NCI-H226 (cell line): Measurements from ENCODE around the gene GSAP.
A peak's percentile ranks its signal among the peaks of the same experiment; 100 is the strongest.

Experiments
- DNase-seq: peaks from one replicate; pipeline ENCODE4 v3.0.0-alpha.2; 2015

The GSAP gene

DNA sequence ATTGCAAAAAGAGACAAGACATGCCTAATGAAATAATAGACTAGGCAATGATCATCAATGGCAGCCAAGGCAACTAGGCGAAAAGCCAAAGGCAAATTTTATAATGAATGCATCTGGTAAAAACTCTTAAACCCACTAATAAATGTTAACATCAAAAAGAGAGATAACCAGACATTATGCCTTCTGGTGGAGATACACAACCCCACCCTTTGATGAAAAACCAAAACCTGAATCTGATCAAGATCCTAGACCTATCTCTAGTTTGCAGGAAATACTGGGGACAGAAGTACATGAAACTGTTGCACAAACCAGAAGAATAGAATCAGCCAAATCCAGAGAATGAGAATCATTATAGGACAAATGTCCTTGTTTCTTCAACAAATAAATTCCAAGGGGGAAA lies 22.0 kb upstream of the GSAP start:
- no peak for DNase-seq

GRCh38 chr7:77434570-77435275 lies 18.6 kb upstream of the GSAP start:
- DNase-seq, result no peak

GRCh38 chr7:77433901-77434300 lies 17.8 kb upstream of the GSAP start:
- DNase-seq, result no peak

DNA sequence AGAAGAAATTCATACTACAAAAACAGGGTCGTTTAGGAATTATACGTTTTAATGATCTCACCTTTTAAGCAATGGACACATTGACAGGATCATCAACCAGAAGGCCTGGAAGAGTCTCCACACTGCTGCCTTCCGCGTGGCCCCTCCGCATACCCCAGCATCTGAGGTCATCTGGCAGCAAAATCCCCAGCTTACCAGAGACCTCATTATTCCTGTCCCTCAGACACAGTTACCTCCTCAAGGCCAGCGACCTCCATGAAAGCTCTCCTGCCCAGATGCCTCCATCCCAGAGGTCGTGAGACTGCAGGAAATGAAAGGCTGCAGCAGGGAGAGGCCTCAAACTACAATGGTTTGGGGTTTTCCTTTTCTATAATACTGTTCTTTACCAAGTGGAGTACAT lies 14.8 kb upstream of the GSAP start:
- no peak for DNase-seq

DNA sequence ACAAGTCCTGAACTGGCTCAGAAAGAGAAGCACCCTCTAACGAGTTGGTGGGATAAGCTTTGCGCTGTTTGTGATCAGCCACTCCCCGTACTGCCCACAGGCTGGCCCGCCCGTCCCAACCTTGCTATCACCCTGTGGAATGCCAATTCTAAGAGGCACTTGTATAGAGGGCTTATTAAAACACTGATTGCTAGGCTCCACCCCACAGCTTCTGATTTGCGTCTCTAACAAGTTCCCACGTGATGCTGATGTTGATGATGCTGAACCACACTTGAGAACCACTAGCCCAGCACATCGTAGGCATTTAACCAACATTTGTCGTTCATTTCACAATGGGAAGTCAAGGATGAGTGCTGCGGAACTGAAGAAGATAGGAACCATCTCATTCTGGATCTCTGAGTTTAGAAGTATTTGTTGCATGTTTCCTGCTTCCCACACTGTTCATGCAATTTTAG lies 12.7 kb upstream of the GSAP start:
- DNase-seq, result no peak

GRCh38 chr7:77427996-77428603 lies 12.0 kb upstream of the GSAP start:
- DNase-seq, result peak; percentile 30

- peak; percentile 27 for DNase-seq
These were observed 10.4 kb upstream of the GSAP start for GRCh38 chr7:77426521-77427051.

GRCh38 chr7:77426052-77426404 lies 9.9 kb upstream of the GSAP start:
- no peak for DNase-seq

DNA sequence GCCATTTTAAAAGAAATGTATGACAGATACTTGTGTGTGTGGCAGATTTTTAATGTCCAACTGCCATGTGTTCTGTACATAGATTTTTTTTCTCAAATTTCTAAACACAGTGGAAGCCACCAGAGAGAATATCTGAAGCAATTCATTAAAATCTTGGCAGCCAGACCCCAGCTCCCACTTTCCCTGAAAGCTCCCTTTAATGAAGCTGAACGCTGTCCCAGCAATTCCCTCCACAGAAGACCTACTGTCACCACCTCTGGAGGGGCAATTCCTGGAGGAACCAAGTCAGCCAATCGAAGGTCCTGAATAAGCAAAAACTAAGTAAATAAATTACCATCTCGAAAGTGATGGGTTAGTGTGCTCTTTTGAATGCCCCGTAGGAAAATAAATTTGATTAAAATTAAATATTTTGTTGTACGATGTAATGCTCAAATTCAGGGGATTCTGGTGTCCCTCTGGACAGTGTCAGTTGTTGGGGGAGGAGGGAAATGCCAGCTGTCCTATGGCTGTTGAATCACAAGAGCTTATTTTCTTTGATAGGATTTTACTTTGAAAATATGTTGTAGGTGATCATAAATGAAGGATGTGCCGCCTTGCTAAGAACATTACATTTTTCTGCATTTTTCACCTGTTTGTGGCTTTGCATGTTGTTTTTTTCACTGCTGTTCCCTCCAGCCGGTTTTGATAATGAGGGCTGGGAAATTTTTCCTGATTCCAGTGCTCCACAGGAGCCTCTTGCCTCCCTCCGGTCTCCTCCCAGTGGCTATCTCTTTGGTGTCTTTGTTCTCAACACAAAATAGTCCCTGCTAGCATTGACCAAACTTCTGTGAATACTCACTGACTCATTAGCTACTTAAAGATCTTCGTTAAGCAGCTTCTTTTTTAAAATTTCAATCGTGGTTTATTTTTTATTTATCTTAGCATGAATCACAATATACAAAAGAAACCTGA lies 9.2 kb upstream of the GSAP start:
- no peak for DNase-seq

- no peak for DNase-seq
These were observed 6.4 kb upstream of the GSAP start for GRCh38 chr7:77422500-77422899.

- no peak for DNase-seq
These were observed 5.0 kb upstream of the GSAP start for GRCh38 chr7:77420986-77421672.

- DNase-seq, result no peak
These were observed 4.3 kb upstream of the GSAP start for GRCh38 chr7:77420438-77420837.

- no peak for DNase-seq
These were observed 3.0 kb upstream of the GSAP start for GRCh38 chr7:77419102-77419501.

- no peak for DNase-seq
These were observed 1.7 kb upstream of the GSAP start for GRCh38 chr7:77417801-77418200.

DNA sequence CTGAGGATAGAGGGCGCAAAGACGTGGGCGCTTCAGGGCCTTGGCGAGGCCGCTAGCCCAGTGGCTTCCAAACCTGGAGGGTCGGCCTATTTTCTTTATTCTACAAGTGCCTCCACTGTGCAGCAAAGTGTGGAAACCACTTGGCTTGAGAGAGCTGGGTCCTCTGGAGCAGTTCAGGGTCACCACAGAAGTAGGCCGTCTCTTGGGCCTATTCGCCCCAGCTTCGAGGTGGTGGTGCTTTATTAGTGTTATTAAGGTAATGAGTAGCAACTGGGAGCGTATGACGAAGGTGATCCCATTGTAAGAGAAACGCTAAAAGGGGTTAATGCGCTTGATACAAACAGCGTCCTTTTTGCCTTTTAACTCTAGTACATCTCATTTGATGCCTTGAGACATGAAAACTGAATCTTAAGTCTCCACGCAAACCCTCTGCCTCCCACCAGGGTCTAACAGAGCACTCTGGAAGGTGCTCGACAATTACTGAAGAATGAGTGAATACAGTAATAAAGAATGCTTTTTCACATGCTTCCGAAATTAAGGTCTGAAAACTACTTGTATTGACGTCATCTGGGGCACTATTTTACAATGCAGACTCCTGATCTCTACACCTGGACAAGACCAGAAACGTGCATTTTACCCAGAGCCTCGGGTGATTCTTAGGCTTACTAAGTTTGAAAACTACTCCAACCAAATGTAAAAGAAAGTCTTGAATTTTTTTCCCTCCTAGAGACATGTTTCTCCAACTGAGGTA lies 647 bp upstream of the GSAP start:
- no peak for DNase-seq

DNA sequence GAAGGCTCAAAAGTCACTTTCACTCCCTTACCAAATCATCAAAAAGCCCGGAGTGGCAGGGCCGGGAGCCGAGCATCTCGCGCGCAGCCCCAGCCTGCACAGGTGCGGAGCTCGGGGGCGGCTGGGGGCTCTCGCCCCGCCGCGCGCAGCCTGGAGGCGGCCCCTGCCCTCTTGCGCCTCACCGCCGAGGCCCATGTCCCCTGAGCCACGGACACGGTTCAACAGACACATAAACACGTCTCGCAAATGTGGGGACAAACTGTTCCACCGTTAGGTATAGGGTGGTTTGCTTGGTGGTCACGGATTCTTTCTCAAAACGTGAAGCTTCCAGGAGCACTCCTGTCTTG lies 700 bp downstream of the GSAP start:
- no peak for DNase-seq

DNA sequence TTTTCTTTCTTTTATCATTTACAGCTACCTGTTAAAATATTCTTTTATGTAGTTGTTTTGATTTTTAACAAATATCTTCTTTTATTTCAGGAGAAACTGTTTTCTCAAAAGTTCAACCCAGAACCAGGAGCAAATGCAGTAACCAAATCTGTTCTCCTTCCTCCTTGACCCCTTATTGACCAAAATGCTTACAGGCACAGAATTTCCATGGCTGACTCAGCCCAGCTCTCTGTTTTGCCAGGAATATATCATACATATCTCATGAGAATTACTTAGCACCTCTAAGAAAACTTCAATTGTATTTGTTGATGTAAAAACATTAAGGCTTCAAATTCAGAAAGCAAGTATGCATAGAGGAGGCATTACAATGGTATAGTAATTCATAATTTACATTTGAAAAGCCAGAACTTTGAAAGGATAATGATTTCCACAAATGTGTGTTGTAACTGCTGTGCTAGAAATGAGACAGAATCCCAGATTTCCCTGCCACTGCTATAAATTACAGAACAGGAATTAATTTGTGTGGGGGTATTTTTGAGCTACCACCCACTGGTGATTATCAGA lies 2.2 kb downstream of the GSAP start:
- DNase-seq, result peak; percentile 42

DNA sequence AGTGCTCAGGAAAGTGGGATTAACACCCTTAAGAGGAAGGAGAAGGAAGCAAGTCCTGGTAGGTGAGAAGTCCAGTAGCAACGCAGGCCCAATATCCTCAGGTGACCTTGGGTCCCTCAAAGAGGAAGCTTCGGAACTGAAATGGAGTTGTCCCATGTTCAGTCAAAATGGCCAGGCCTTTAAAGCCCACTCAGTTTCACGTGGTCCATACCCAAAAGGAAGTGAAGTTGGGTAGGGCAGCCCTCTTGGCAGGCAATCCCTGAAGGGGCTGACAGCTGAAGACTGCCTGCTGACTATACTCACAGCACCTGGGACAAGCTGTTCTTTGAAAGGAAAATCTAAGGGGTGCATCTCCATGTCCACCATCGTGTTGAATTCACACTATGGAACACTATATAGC lies 3.0 kb downstream of the GSAP start:
- no peak for DNase-seq

GRCh38 chr7:77409739-77410547 lies 6.2 kb downstream of the GSAP start:
- DNase-seq, result peak; percentile 59

DNA sequence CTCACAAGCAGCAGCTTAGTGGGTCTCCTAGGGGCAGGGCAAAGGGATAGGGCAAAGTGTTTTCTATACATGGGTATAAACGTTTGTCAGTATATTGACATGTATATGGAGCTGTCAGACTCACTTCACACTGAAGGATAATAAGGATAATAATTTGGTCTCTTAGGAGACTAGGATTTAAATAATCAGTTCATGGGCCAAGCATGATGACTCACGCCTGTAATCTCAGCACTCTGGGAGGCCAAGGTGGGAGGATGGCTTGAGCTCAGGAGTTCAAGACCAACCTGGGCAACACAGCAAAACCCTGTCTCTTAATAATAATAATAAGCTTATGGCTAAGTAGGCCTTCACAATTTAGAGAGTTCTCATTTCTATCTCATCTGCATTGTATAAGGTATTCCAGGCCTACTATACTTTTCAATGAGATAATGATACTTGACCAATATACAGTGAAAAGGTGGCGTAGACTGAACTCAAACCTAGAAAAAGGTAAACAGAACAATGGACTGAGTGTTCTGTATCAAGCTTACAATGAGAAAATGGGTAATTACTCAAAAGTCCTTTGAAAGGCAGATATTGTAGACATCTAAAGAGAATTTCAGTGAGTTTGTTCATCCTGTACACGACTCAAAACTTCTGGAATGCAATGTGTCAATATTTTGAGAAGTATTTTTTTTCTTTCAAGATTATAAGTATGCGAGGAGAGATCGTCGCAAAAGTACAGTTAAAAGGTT lies 7.0 kb downstream of the GSAP start:
- peak; percentile 61 for DNase-seq
